Measurements from ENCODE around the gene HTR3A. TPM values are rescaled to one million over a fixed set of nuclear protein-coding genes. Genes with fewer than 3 reads are reported as not detected.

The HTR3A gene
- total and polyA plus RNA-seq, 2 of the 13 experiments (the other 11 are each of a cell fraction or from before 2014, with no cell fraction given): not detected

DNA sequence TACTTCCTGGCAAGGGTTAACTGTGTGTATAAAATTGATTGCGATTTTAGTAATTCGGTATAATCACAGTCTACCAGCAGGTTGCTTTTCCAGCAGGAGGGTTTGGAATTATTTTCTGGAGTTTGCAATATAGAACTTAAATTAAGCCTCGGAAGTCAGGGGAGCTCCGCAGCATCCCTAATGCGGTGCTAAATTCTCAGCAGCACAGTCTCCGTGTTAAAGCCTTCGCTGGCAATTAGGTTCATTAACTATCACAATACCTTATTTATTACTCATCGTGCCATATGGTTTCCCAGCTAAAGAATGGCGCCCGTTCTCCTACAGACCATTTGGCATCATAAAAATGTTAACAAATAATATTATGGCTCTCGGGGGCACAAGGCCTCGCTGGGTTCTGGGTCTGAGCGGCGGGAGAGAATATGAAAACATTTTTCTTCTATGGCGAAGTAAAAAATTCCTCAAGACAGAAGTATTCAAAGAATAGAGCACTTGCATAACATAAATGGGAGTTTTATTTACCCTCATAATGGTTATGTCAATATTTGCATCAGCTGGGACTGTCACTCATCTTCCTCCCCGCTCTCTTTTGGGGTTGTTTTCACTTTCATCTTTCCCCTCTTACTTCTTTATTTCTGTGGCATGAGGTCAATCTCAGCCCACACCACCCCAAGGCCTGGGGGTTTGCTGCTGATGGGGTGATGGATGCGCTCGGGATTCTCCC is 56.5 kb downstream of the HTR3A start (continued):
- TF ChIP-seq, protein P1, sequence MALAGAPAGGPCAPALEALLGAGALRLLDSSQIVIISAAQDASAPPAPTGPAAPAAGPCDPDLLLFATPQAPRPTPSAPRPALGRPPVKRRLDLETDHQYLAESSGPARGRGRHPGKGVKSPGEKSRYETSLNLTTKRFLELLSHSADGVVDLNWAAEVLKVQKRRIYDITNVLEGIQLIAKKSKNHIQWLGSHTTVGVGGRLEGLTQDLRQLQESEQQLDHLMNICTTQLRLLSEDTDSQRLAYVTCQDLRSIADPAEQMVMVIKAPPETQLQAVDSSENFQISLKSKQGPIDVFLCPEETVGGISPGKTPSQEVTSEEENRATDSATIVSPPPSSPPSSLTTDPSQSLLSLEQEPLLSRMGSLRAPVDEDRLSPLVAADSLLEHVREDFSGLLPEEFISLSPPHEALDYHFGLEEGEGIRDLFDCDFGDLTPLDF (CRISPR knock-in tag; IDR thresholded peaks at IDR 0.05): no peak
- TF ChIP-seq TBP (CRISPR knock-in tag; IDR thresholded peaks at IDR 0.05): no peak

DNA sequence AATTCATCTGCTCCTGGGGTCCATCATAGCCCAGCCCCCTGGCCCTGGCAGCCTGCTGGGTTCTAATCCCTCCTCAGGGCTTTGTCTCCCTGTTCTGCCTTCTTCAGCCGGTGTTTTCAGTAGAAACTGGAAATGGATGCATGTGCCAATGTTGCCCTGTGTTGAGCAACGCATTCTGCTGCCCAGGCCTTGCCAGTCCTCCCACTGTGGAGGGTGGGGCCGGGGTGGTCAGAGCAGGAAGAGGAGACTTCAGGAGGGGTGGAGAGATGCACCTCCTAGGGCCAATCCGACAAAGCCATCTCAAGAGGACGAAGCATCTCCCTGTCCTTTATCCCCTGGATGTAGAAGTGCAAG is 57.0 kb downstream of the HTR3A start:
- no peaks in the 10 kb centered on the region for H3K79me2 ChIP-seq (ENCODE audit: insufficient read depth, low read length)
- FAIRE-seq: no peak
- no peak overlapping the region for H2AFZ ChIP-seq (ENCODE audit: low read length)
- no peak for ATAC-seq
- H3K4me1 ChIP-seq (ENCODE audit: insufficient read depth, low read length): peaks cover 5% of the 10 kb centered on the region; the same call in 1 of the 2 replicates
- CTCF ChIA-PET (ENCODE audit: low intra/inter-chr PET ratio, low total read pairs): no interaction called here
- intact Hi-C loops (cut with micrococcal nuclease; ENCODE audit: unreplicated experiment): no loop called here
- H3K9ac ChIP-seq (ENCODE audit: insufficient read depth, low read depth, low read length): no peak overlapping the region
- BruUV-seq (replicated peaks): no TSS peak
- peaks cover 3 to 22% of the 10 kb centered on the region in 2 experiments for H3K27me3 ChIP-seq (ENCODE audit: control insufficient read depth in 1 of 2, insufficient read depth in 2 of 2, low read length in 2 of 2)
- no peaks in the 10 kb centered on the region for H3K36me3 ChIP-seq (replicated peaks in 1 of 2; ENCODE audit: control insufficient read depth in 1 of 2, insufficient read depth in 2 of 2, low read length in 2 of 2)
- no peak for DNase-seq (ENCODE audit: low spot score)
- no peak overlapping the region for H3K4me2 ChIP-seq (ENCODE audit: low read depth, low read length)
- no peak overlapping the region for H3K27ac ChIP-seq (ENCODE audit: extremely low read length, insufficient read depth, low read length)
- in situ Hi-C loops (cut with HindIII; ENCODE audit: extremely low pct_ligation_motif_present, low pct_unique_long_range_greater_than_20kb): no loop called here
- POLR2A ChIA-PET: no interaction called here
- no peaks in the 10 kb centered on the region for H4K20me1 ChIP-seq (ENCODE audit: insufficient read depth, low read length)
- H3K9me3 ChIP-seq (ENCODE audit: low read length): no peaks in the 10 kb centered on the region
- H3K4me3 ChIP-seq (replicated peaks in 1 of 3; ENCODE audit: insufficient read depth in 1 of 3, low read depth in 2 of 3, low read length in 3 of 3): no peak overlapping the region
- WGBS (ENCODE audit: low lambda C conversion rate): 0% methylated on average over 1 of the region's 5 CpGs
- no peak for TF ChIP-seq ATRX (CRISPR knock-in tag; IDR thresholded peaks at IDR 0.05; ENCODE audit: borderline replicate concordance)
- TF ChIP-seq KLF6 (CRISPR knock-in tag; IDR thresholded peaks at IDR 0.05): no peak
- no peak for TF ChIP-seq HNRNPH1 (optimal IDR thresholded peaks at IDR 0.05; ENCODE audit: low read depth, low read length)
- no peak for TF ChIP-seq ZFP37 (CRISPR knock-in tag; IDR thresholded peaks at IDR 0.05; ENCODE audit: borderline replicate concordance)
- no peak for TF ChIP-seq SMARCE1 (IDR thresholded peaks at IDR 0.05; ENCODE audit: borderline replicate concordance)
- TF ChIP-seq NFYB (CRISPR knock-in tag; IDR thresholded peaks at IDR 0.05): no peak
- no peak for TF ChIP-seq RELA (CRISPR knock-in tag; IDR thresholded peaks at IDR 0.05)
- no peak for TF ChIP-seq ZSCAN22 (CRISPR knock-in tag; IDR thresholded peaks at IDR 0.05)
- TF ChIP-seq ZSCAN31 (CRISPR knock-in tag; IDR thresholded peaks at IDR 0.05; ENCODE audit: low read depth): no peak
- TF ChIP-seq, protein P2, sequence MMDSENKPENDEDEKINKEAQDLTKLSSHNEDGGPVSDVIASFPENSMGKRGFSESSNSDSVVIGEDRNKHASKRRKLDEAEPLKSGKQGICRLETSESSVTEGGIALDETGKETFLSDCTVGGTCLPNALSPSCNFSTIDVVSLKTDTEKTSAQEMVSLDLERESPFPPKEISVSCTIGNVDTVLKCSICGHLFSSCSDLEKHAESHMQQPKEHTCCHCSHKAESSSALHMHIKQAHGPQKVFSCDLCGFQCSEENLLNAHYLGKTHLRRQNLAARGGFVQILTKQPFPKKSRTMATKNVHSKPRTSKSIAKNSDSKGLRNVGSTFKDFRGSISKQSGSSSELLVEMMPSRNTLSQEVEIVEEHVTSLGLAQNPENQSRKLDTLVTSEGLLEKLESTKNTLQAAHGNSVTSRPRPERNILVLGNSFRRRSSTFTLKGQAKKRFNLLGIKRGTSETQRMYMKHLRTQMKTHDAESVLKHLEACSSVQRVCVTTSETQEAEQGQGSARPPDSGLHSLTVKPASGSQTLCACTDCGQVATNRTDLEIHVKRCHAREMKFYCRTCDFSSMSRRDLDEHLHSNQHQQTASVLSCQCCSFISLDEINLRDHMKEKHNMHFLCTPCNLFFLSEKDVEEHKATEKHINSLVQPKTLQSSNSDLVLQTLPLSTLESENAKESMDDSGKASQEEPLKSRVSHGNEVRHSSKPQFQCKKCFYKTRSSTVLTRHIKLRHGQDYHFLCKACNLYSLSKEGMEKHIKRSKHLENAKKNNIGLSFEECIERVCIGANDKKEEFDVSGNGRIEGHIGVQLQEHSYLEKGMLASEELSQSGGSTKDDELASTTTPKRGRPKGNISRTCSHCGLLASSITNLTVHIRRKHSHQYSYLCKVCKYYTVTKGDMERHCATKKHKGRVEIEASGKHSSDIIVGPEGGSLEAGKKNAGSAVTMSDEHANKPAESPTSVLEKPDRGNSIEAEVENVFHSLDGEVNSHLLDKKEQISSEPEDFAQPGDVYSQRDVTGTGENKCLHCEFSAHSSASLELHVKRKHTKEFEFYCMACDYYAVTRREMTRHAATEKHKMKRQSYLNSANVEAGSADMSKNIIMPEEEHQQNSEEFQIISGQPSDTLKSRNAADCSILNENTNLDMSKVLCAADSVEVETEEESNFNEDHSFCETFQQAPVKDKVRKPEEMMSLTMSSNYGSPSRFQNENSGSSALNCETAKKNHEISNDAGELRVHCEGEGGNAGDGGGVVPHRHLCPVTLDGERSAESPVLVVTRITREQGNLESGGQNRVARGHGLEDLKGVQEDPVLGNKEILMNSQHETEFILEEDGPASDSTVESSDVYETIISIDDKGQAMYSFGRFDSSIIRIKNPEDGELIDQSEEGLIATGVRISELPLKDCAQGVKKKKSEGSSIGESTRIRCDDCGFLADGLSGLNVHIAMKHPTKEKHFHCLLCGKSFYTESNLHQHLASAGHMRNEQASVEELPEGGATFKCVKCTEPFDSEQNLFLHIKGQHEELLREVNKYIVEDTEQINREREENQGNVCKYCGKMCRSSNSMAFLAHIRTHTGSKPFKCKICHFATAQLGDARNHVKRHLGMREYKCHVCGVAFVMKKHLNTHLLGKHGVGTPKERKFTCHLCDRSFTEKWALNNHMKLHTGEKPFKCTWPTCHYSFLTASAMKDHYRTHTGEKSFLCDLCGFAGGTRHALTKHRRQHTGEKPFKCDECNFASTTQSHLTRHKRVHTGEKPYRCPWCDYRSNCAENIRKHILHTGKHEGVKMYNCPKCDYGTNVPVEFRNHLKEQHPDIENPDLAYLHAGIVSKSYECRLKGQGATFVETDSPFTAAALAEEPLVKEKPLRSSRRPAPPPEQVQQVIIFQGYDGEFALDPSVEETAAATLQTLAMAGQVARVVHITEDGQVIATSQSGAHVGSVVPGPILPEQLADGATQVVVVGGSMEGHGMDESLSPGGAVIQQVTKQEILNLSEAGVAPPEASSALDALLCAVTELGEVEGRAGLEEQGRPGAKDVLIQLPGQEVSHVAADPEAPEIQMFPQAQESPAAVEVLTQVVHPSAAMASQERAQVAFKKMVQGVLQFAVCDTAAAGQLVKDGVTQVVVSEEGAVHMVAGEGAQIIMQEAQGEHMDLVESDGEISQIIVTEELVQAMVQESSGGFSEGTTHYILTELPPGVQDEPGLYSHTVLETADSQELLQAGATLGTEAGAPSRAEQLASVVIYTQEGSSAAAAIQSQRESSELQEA (CRISPR knock-in tag; IDR thresholded peaks at IDR 0.05; ENCODE audit: not compliant biosample characterization): no peak

All from HepG2 (cell line).